Hypothalamus (tissue), 51 donors: ENCODE data around the gene L3MBTL4.
A peak's percentile ranks its signal among the peaks of the same experiment; 100 is the strongest.
"Not testable (repeated sequence)": the region's sequence is repeated elsewhere in the genome, so short reads cannot be mapped to it uniquely, and the experiment has no call there.

Experiments used
- DNase-seq, 51 donors: peaks; one replicate each; lab custom pipeline; 2025; lab: John Stamatoyannopoulos, UW

The L3MBTL4 gene

DNA sequence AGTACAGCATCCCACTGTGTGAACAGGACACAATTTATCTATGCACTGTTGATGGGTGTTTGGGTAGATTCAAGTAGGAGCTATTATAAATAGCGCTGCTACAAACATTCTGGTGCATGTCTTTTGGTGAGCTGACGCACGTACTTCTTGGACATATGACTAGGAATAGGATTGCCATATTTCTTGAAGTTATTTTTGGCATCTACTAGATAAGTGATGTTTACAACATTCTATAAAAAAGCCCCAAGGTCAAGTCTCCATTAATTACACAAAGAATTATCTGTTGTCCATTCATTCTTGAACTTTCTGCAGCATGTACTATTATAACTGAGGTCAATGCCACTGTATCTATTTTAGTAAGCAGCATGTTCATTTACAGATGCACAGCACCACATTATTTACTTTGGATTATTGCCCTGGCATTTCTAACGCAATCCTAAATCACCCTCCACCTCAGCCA lies 293.9 kb downstream of the L3MBTL4 start:
- DNase-seq = no peak

DNA sequence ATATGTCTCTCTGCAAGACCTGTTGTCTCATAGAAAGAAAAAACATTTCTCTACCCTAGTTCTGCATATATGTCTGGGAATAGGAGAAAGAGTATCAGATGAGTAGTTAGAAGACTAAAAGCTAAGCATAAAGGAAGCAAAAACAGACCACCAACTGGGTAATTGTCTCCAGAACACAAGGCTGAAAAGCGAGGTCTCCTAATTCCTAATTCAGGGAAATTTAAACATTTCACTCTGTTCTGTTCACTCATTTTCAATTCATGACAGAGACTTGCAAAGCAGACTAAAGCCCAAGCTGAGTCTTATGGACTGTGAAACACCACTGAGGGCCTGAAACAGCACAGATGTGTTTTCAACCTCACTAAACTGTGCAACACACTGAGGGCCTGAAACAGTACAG lies 294.9 kb downstream of the L3MBTL4 start:
- no peak for DNase-seq

DNA sequence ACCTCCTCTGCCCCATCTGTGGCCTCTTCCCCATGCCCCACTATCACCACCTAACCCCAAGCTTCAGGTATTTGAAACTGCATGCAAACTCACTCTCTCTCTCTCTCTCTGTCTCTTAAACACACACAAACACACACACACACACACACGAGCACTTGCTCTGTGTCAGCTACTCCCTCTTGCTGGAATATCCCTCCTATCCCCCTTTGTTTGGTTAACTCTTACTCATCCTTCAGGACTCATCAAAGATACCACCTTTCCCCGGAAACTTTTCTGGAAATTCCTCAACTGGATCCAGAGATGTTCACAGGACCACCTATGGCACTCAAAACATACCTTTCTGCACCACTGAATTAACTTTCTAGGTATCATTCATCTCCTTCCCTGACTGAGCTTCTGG lies 296.6 kb downstream of the L3MBTL4 start:
- DNase-seq = no peak

DNA sequence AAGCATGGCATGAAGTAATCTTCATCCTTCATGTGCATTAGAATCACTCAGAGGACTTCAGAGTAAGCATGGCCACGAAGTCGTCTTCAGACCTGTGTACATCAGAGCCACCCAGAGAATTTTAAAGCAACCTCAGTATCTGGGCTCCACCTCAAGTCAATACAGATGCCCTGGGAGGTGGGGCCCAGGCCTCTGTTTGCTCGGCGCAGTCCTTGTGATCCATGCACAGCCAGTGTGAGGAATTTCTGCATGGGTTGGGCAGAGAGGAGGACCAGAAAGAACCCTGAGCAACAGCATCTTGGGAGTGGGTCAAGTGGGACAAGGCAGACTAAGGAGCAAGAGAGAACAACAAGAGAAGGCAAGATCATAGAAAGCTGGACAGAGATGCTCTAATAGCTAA lies 299.0 kb downstream of the L3MBTL4 start:
- no peak for DNase-seq

GRCh38 chr18:6113650-6114049 lies 301.1 kb downstream of the L3MBTL4 start:
- DNase-seq = no peak

- no peak for DNase-seq
Observed at GRCh38 chr18:6111726-6112125, 303.0 kb downstream of the L3MBTL4 start.

- DNase-seq = peak in 4 of 51 donors; percentile 2 to 24 (median 4)
Observed at GRCh38 chr18:6109743-6110142, 305.0 kb downstream of the L3MBTL4 start.

GRCh38 chr18:6107794-6108193 lies 306.9 kb downstream of the L3MBTL4 start:
- no peak for DNase-seq

DNA sequence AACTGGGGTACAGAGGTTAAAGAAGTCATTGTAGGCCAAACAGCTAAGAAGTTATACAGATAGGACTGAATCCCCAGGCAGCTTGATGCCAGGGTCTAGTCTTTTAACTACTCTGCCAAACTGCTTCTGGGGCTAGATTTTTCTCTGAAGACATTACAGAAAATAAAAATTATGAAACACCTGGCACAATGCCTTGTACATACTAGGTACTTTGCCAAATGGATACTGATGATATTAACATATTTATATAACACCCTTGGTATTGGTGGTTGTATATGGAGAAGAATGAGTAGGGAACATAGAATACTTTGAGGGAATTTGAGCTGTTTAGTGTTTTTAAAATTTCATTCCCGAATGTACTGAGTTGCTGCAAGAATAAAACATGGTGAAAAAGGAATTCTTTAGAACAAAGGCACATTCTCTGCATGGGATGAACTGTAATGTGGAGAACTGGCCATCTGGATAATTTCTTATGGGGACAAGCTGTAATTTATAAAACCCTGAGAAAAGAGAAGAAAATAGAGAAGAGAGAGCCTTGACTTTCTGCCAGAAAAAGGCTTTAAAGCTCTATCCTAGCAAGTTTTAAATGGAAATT lies 308.5 kb downstream of the L3MBTL4 start:
- no peak for DNase-seq

- no peak for DNase-seq
Observed at GRCh38 chr18:6103741-6104140, 311.0 kb downstream of the L3MBTL4 start.

DNA sequence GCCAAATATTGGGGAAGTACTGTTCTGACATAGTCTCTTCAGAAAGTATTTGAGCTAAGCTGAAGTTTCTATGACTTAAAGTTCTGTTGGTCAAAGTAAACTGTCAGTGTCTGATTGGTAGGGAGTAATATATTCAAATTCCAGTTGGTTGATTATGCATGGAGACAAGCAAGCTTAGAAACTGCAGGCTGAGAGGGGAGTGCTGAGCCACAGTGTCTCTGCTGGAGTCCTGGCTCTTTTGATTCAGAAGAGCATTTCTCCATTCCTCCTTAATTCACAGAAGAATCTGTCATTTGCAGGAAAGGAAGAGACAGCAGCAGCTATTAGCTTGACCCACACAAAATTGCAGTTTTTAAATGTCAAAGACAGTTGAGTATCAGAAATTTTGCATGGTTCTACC lies 318.0 kb downstream of the L3MBTL4 start:
- no peak for DNase-seq

- no peak for DNase-seq
Observed at GRCh38 chr18:6088432-6088831, 326.3 kb downstream of the L3MBTL4 start.

DNA sequence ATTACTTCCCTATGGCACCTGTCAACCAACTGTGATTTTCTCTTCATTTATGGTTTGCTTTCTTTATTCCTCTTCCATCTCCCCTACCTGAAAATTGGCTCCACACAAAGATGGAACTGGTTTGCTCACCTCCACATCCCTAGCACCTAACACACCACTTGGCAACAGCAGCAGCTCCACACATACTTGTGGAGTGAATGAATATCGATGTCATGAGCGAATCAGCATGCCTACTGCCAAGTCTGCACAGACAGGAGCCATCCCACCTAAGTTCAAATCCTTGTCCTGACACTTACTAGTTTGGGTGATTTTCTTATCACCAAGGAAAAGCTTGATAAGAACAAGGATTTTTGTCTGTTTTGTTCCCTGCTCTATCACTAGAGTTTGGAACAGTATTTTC lies 328.0 kb downstream of the L3MBTL4 start:
- DNase-seq = no peak

GRCh38 chr18:6079406-6079805 lies 335.3 kb downstream of the L3MBTL4 start:
- no peak for DNase-seq

DNA sequence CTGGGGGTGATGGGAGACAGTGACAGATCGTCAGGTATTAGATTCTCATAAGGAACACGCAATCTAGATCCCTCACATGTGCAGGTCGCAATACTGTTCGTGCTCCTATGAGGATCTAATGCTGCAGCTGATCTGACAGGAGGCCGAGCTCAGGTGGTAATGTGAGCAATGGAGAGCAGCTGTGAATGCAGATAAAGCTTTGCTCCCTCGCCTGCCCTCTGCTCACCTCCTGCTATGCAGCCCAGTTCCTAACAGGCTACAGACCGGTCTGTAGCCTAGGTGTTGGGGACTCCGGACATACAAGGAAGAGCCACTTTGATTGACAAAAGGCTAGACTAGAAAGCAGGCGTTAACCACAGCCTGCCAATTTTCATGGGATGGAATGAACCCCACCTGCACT lies 335.8 kb downstream of the L3MBTL4 start:
- DNase-seq = no peak

DNA sequence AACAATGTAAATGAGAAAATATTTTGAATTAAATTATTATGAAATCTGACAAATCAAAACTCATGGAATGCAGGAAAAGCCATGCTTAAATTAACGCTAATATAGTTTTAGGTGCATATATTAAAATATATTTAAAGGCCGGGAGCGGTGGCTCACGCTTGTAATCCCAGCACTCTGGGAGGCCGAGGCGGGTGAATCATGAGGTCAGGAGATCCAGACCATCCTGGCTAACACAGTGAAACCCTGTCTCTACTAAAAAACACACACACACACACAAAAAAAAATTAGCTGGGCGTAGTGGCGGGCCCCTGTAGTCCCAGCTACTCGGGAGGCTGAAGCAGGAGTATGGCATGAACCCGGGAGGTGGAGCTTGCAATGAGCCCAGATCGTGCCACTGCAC lies 342.3 kb downstream of the L3MBTL4 start:
- not testable (repeated sequence) for DNase-seq

- DNase-seq = no peak
Observed at GRCh38 chr18:6069539-6069938, 345.2 kb downstream of the L3MBTL4 start.

- DNase-seq = no peak
Observed at GRCh38 chr18:6069103-6069502, 345.6 kb downstream of the L3MBTL4 start.

DNA sequence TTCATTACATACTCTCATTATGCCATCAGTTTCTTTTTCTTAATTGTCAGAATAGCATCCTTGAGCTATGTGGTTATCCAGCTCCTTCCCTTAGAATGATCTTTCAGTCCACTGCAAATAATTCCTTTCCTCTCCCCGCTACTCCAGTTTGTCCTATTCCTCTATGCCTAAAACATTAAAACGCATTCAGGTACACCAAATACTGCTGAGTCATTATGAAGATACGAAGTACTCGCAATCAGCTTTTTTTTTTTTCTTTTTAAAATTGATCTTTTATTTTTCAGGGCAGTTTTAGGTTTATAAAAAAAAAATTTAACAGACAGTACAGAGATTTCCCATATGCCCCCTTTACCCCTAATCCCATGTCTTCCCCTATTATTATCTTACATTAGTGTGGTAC lies 354.6 kb downstream of the L3MBTL4 start:
- no peak for DNase-seq

DNA sequence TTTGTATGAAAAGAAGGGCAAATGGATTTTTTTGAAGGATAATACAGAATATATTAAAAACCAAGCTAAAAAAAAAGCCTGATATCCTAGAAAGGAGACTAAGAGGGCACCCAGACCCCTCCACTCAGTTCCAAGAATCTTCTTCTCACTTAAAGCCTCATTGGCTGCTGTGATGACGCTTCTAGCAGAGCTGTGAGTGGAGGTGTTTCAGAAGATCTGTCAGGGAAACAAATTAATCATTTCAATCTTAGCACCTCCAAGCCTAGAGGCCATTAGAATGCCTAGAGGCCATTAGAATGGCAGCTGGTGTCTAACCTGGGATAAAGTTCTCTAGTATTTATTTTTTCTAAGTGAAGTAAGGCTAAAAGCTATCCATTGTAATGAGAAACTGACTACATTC lies 355.2 kb downstream of the L3MBTL4 start:
- no peak for DNase-seq

DNA sequence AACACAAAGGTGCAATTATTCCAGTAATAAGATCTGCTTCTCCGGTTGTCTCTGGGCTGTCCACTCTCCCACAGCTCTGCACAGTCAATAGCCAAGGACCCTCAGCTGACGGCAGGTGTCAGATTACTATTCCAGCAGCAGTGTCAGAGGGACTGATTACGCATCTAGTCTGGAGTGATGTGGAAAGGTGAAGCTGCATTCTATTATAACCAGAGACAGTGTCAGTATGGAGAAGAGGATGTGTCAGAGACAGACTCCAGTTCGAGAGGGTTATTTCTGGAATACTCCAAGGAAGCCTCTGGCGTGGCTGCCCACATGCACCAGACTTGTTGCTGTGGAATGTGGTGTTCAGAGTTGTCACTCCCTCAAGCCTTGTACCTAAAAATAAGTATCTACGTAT lies 355.8 kb downstream of the L3MBTL4 start:
- DNase-seq = peak in 1 of 51 donors; percentile 8

- DNase-seq = no peak
Observed at GRCh38 chr18:6057604-6058003, 357.1 kb downstream of the L3MBTL4 start.
